Measurements from ENCODE around the gene EIF1B.

Gene EIF1B

DNA sequence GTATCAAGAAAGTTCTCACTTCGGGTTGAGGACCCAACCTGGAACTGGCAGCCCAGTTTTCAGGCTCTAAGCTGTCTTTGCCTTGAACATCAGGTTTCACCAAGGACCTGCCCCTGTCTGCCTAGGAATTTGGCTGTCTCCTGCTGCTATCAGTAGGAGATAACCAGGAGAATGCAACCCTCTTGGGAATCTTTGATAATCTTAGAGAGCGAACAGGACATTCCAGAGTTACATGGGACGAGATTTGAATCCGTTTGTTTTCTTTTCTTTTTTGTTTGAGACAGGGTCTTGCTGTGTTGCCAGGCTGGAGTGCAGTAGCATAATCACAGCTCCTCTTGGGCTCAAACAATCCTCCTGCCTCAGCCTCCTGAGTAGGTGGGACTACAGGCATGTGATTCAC, 18.0 kb upstream of the EIF1B start:
- WGBS (ENCODE audit: extremely low coverage, insufficient coverage, low lambda C conversion rate), result no CpG with 5 or more reads among the region's 4 CpGs
- no peak overlapping the region for H3K23ac ChIP-seq (ENCODE audit: low read length)
- H3K4me1 ChIP-seq (ENCODE audit: control insufficient read depth, low read depth, low read length), result peaks cover 9% of the 10 kb centered on the region
- H2BK120ac ChIP-seq (ENCODE audit: low read depth, low read length), result no peak overlapping the region
- H3K18ac ChIP-seq (ENCODE audit: low read length), result peak overlapping the region; percentile 5
- H3K79me2 ChIP-seq (ENCODE audit: control insufficient read depth, insufficient read depth, low read length), result no peaks in the 10 kb centered on the region
- no peak overlapping the region for H4K5ac ChIP-seq (ENCODE audit: low read length)
- no peak overlapping the region for H3K4me3 ChIP-seq (ENCODE audit: low read length)
- H3K27ac ChIP-seq (ENCODE audit: low read depth, low read length), result peak overlapping the region; percentile 31
- H2AK5ac ChIP-seq (ENCODE audit: low read length), result no peak overlapping the region
- no peaks in the 10 kb centered on the region for H3K27me3 ChIP-seq (ENCODE audit: insufficient read depth, low read length, poor library complexity)
- peak overlapping the region; percentile 76 for H3K56ac ChIP-seq (ENCODE audit: low read length)
- no peak overlapping the region for H3K9ac ChIP-seq (ENCODE audit: low read length)
- no peak overlapping the region for H4K8ac ChIP-seq (ENCODE audit: low read depth, low read length)
- H3K79me1 ChIP-seq (ENCODE audit: low read length), result no peaks in the 10 kb centered on the region
- no peaks in the 10 kb centered on the region for H3K36me3 ChIP-seq (ENCODE audit: control insufficient read depth, insufficient read depth, low read length)
- H3K4me2 ChIP-seq (ENCODE audit: low read length), result no peak overlapping the region
- peak; percentile 97 for DNase-seq
- H3K4ac ChIP-seq (ENCODE audit: low read depth, low read length), result no peak overlapping the region
- peak overlapping the region; percentile 98 for H2BK5ac ChIP-seq (ENCODE audit: low read length)
- H2BK15ac ChIP-seq (replicated peaks; ENCODE audit: low read depth), result no peak overlapping the region

DNA sequence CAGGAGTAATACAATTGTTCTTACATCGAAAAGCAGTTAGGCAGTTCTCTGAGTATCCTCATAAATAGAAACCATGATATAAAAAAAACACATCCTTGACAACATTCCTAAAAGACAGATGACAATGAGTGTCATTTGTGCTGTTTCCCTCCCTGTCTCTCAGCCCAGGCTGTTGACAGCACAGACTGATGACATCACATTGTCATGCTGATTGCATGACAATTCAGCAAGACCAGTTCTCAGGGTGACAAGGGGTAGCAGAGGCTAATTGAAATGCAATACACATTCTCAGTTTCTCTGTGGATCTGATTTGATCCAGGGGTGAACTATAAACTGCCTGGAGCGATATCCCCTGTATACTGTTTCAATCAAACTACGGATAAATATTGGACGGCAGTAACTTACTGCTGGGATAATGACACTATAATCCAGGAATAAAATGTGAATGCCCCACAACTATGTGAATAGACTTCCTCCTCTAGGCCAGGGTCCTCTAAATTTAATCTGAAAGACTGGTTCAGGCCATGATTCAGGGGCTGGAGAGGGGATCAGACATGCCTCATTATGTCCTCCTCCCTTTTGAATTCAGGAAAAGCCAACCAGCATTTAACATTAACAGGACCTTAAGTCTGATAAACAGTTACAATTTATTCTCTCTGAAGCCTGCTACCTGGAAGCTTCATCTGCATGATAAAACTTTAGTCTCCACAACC, 16.7 kb upstream of the EIF1B start:
- Histone ChIP-seq H3K4me1 (ENCODE audit: control insufficient read depth, low read depth, low read length) (peaks cover 9% of the 10 kb centered on the region), H3K4ac (ENCODE audit: low read depth, low read length) (peak overlapping the region; percentile 42), H3K56ac (ENCODE audit: low read length) (peak overlapping the region; percentile 39), H2BK120ac (ENCODE audit: low read depth, low read length) (no peak overlapping the region), H3K9ac (ENCODE audit: low read length) (no peak overlapping the region), H4K8ac (ENCODE audit: low read depth, low read length) (no peak overlapping the region), H3K27ac (ENCODE audit: low read depth, low read length) (peak overlapping the region; percentile 26), H3K79me2 (ENCODE audit: control insufficient read depth, insufficient read depth, low read length) (no peaks in the 10 kb centered on the region), H2AK5ac (ENCODE audit: low read length) (no peak overlapping the region), H3K27me3 (ENCODE audit: insufficient read depth, low read length, poor library complexity) (no peaks in the 10 kb centered on the region), H3K4me2 (ENCODE audit: low read length) (no peak overlapping the region), H2BK15ac (replicated peaks; ENCODE audit: low read depth) (no peak overlapping the region), H3K4me3 (ENCODE audit: low read length) (no peak overlapping the region), H2BK5ac (ENCODE audit: low read length) (peak overlapping the region; percentile 86), H3K18ac (ENCODE audit: low read length) (no peak overlapping the region), H3K36me3 (ENCODE audit: control insufficient read depth, insufficient read depth, low read length) (no peaks in the 10 kb centered on the region), H3K23ac (ENCODE audit: low read length) (no peak overlapping the region), H4K5ac (ENCODE audit: low read length) (no peak overlapping the region), H3K79me1 (ENCODE audit: low read length) (no peaks in the 10 kb centered on the region)
- DNase-seq, result peak; percentile 95
- WGBS (ENCODE audit: extremely low coverage, insufficient coverage, low lambda C conversion rate), result no CpG with 5 or more reads among the region's 4 CpGs

DNA sequence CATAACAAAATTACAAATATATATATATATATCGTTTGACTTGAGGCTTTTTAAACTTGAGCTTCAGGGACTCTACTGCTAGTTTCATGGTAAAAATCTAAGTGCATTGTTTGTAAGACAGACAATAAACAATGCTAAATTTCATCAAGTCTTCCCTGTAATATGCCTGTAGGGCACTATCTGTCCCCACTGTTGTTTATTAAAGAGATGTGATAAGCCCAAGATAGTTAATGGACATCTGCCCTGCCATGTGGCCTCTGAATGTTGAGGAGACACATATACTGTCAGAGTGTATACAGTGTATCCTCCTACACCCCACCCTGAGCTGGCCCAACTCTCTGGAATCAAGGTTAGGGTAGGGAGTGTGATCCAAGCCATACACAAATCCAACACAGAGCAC, 15.1 kb upstream of the EIF1B start:
- no peaks in the 10 kb centered on the region for H3K79me2 ChIP-seq (ENCODE audit: control insufficient read depth, insufficient read depth, low read length)
- H2BK5ac ChIP-seq (ENCODE audit: low read length), result peak overlapping the region; percentile 52
- H2BK120ac ChIP-seq (ENCODE audit: low read depth, low read length), result peak overlapping the region; percentile 15
- no peak overlapping the region for H3K4me3 ChIP-seq (ENCODE audit: low read length)
- no peak overlapping the region for H4K5ac ChIP-seq (ENCODE audit: low read length)
- no peak overlapping the region for H3K27ac ChIP-seq (ENCODE audit: low read depth, low read length)
- H3K4me1 ChIP-seq (ENCODE audit: control insufficient read depth, low read depth, low read length), result peaks cover 9% of the 10 kb centered on the region
- DNase-seq, result no peak
- H3K56ac ChIP-seq (ENCODE audit: low read length), result no peak overlapping the region
- H3K4me2 ChIP-seq (ENCODE audit: low read length), result no peak overlapping the region
- H3K27me3 ChIP-seq (ENCODE audit: insufficient read depth, low read length, poor library complexity), result no peaks in the 10 kb centered on the region
- H3K4ac ChIP-seq (ENCODE audit: low read depth, low read length), result no peak overlapping the region
- H3K23ac ChIP-seq (ENCODE audit: low read length), result no peak overlapping the region
- H2AK5ac ChIP-seq (ENCODE audit: low read length), result peak overlapping the region; percentile 33
- WGBS (ENCODE audit: extremely low coverage, insufficient coverage, low lambda C conversion rate), result no CpG with 5 or more reads among the region's 1 CpG
- no peaks in the 10 kb centered on the region for H3K36me3 ChIP-seq (ENCODE audit: control insufficient read depth, insufficient read depth, low read length)
- no peaks in the 10 kb centered on the region for H3K79me1 ChIP-seq (ENCODE audit: low read length)
- H3K18ac ChIP-seq (ENCODE audit: low read length), result no peak overlapping the region
- no peak overlapping the region for H3K9ac ChIP-seq (ENCODE audit: low read length)
- no peak overlapping the region for H4K8ac ChIP-seq (ENCODE audit: low read depth, low read length)
- no peak overlapping the region for H2BK15ac ChIP-seq (replicated peaks; ENCODE audit: low read depth)

DNA sequence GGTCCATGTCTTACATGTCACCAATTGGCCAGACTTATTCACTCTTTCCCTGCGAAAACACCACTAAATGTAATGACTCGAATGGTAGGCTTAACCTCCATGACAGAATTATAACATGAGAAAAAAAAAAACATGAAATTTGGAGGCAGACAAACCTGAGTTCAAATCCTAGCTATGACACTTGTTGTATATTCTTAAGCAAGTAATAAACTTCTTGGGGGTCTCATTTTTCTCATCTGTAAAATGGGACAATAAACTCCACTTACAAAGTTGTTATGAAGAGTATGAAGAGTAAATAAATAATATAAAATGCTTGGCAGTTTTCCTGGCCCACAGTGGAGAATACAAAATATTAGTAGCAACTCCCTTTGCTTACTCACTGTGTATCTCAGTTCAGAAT, 11.4 kb upstream of the EIF1B start:
- WGBS (ENCODE audit: extremely low coverage, insufficient coverage, low lambda C conversion rate), result no CpG with 5 or more reads among the region's 2 CpGs

DNA sequence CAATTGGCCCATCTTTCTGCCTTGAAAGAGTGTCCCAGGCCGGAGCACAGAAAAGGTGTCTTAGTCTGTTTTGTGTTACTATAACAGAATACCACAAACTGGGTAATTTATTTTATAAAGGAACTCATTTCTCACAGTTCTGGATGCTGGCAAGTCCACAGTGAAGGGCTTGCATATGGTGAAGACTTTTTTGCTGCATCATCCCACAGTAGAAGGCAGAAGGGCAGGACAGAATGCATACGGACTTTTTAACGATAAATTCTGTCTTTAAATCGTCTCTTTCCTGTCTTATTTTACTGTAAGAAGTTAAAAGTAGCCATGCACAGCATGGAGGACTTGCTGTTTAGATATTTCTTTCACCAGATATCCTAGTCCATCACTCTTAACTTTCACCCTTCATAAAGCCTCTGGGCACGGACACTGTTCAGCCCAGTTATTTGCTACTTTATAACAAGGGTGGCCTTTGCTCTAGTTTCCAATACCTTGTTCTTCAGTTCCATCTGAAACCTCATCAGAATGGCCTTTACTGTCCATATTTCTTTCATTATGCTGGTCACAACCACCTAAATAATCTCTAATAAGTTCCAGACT, 10.3 kb upstream of the EIF1B start:
- Histone ChIP-seq H3K4me2 (ENCODE audit: low read length) (no peak overlapping the region), H3K18ac (ENCODE audit: low read length) (no peak overlapping the region), H3K9ac (ENCODE audit: low read length) (no peak overlapping the region), H2BK15ac (replicated peaks; ENCODE audit: low read depth) (peak overlapping the region; percentile 19), H4K5ac (ENCODE audit: low read length) (no peak overlapping the region), H3K27me3 (ENCODE audit: insufficient read depth, low read length, poor library complexity) (no peaks in the 10 kb centered on the region), H3K79me1 (ENCODE audit: low read length) (no peaks in the 10 kb centered on the region), H3K79me2 (ENCODE audit: control insufficient read depth, insufficient read depth, low read length) (no peaks in the 10 kb centered on the region), H4K8ac (ENCODE audit: low read depth, low read length) (peak overlapping the region; percentile 28), H3K36me3 (ENCODE audit: control insufficient read depth, insufficient read depth, low read length) (no peaks in the 10 kb centered on the region), H3K4me1 (ENCODE audit: control insufficient read depth, low read depth, low read length) (no peaks in the 10 kb centered on the region), H3K4me3 (ENCODE audit: low read length) (no peak overlapping the region), H3K23ac (ENCODE audit: low read length) (no peak overlapping the region), H2AK5ac (ENCODE audit: low read length) (no peak overlapping the region), H3K4ac (ENCODE audit: low read depth, low read length) (no peak overlapping the region), H3K56ac (ENCODE audit: low read length) (no peak overlapping the region), H3K27ac (ENCODE audit: low read depth, low read length) (no peak overlapping the region), H2BK120ac (ENCODE audit: low read depth, low read length) (no peak overlapping the region), H2BK5ac (ENCODE audit: low read length) (no peak overlapping the region)
- no CpG with 5 or more reads among the region's 5 CpGs for WGBS (ENCODE audit: extremely low coverage, insufficient coverage, low lambda C conversion rate)
- no peak for DNase-seq

More for the DNA sequence above, 11.4 kb upstream of the EIF1B start:
- H3K4me3 ChIP-seq (ENCODE audit: low read length), result no peak overlapping the region
- no peak overlapping the region for H2BK15ac ChIP-seq (replicated peaks; ENCODE audit: low read depth)
- H3K9ac ChIP-seq (ENCODE audit: low read length), result no peak overlapping the region
- no peaks in the 10 kb centered on the region for H3K27me3 ChIP-seq (ENCODE audit: insufficient read depth, low read length, poor library complexity)
- H3K27ac ChIP-seq (ENCODE audit: low read depth, low read length), result no peak overlapping the region
- H3K56ac ChIP-seq (ENCODE audit: low read length), result no peak overlapping the region
- no peaks in the 10 kb centered on the region for H3K4me1 ChIP-seq (ENCODE audit: control insufficient read depth, low read depth, low read length)
- no peak overlapping the region for H3K23ac ChIP-seq (ENCODE audit: low read length)
- H3K79me1 ChIP-seq (ENCODE audit: low read length), result no peaks in the 10 kb centered on the region
- no peak for DNase-seq
- no peak overlapping the region for H3K4me2 ChIP-seq (ENCODE audit: low read length)
- no peak overlapping the region for H2AK5ac ChIP-seq (ENCODE audit: low read length)
- H4K8ac ChIP-seq (ENCODE audit: low read depth, low read length), result no peak overlapping the region
- no peak overlapping the region for H2BK5ac ChIP-seq (ENCODE audit: low read length)
- H2BK120ac ChIP-seq (ENCODE audit: low read depth, low read length), result no peak overlapping the region
- H3K18ac ChIP-seq (ENCODE audit: low read length), result no peak overlapping the region
- H3K4ac ChIP-seq (ENCODE audit: low read depth, low read length), result no peak overlapping the region
- no peak overlapping the region for H4K5ac ChIP-seq (ENCODE audit: low read length)
- H3K79me2 ChIP-seq (ENCODE audit: control insufficient read depth, insufficient read depth, low read length), result no peaks in the 10 kb centered on the region
- H3K36me3 ChIP-seq (ENCODE audit: control insufficient read depth, insufficient read depth, low read length), result no peaks in the 10 kb centered on the region

All from mesendoderm (in vitro differentiated cells).